ENCODE results near the gene SLC25A4.
"Not testable (repeated sequence)": the region's sequence is repeated elsewhere in the genome, so short reads cannot be mapped to it uniquely, and the experiment has no call there.

SLC25A4 gene

GRCh38 chr4:185110375-185110823 lies 32.7 kb upstream of the SLC25A4 start:
- no peak overlapping the region for H3K4me3 Mint-ChIP-seq
- DNase-seq (ENCODE audit: low spot score in 2 of 2) (no peak), ATAC-seq (ENCODE audit: low read depth) (no peak)
- H3K4me1 Mint-ChIP-seq, result no peaks in the 10 kb centered on the region
- H3K27me3 Mint-ChIP-seq, result peaks cover 10% of the 10 kb centered on the region
- no peaks in the 10 kb centered on the region for H3K36me3 Mint-ChIP-seq
- no peaks in the 10 kb centered on the region for H3K9me3 Mint-ChIP-seq
- H3K27ac Mint-ChIP-seq, result no peak overlapping the region

GRCh38 chr4:185112104-185112503 lies 31.0 kb upstream of the SLC25A4 start:
- H3K9me3 Mint-ChIP-seq, result no peaks in the 10 kb centered on the region
- no peaks in the 10 kb centered on the region for H3K4me1 Mint-ChIP-seq
- DNase-seq (ENCODE audit: low spot score in 2 of 2) (no peak), ATAC-seq (ENCODE audit: low read depth) (no peak)
- H3K36me3 Mint-ChIP-seq, result no peaks in the 10 kb centered on the region
- no peak overlapping the region for H3K4me3 Mint-ChIP-seq
- H3K27me3 Mint-ChIP-seq, result peaks cover 9% of the 10 kb centered on the region
- no peak overlapping the region for H3K27ac Mint-ChIP-seq

- Mint-ChIP-seq H3K27ac (no peak overlapping the region), H3K4me3 (no peak overlapping the region), H3K27me3 (peaks cover 9% of the 10 kb centered on the region), H3K9me3 (no peaks in the 10 kb centered on the region), H3K36me3 (no peaks in the 10 kb centered on the region), H3K4me1 (no peaks in the 10 kb centered on the region)
- ATAC-seq (ENCODE audit: low read depth) (no peak), DNase-seq (ENCODE audit: low spot score in 2 of 2) (no peak)
These were observed 29.7 kb upstream of the SLC25A4 start for GRCh38 chr4:185113340-185113739.

- no peaks in the 10 kb centered on the region for H3K36me3 Mint-ChIP-seq
- no peak overlapping the region for H3K4me3 Mint-ChIP-seq
- no peaks in the 10 kb centered on the region for H3K4me1 Mint-ChIP-seq
- ATAC-seq (ENCODE audit: low read depth), result no peak
- no peaks in the 10 kb centered on the region for H3K9me3 Mint-ChIP-seq
- H3K27me3 Mint-ChIP-seq, result peaks cover 7% of the 10 kb centered on the region
- no peak overlapping the region for H3K27ac Mint-ChIP-seq
- DNase-seq (ENCODE audit: low spot score in 2 of 2), result no peak
These were observed 27.2 kb upstream of the SLC25A4 start for GRCh38 chr4:185115827-185116232.

GRCh38 chr4:185117300-185117934 lies 25.6 kb upstream of the SLC25A4 start:
- ATAC-seq (ENCODE audit: low read depth), result no peak
- H3K27me3 Mint-ChIP-seq, result peaks cover 8% of the 10 kb centered on the region
- no peaks in the 10 kb centered on the region for H3K36me3 Mint-ChIP-seq
- H3K4me1 Mint-ChIP-seq, result no peaks in the 10 kb centered on the region
- DNase-seq (ENCODE audit: low spot score in 2 of 2), result no peak
- no peaks in the 10 kb centered on the region for H3K9me3 Mint-ChIP-seq
- H3K27ac Mint-ChIP-seq, result no peak overlapping the region
- H3K4me3 Mint-ChIP-seq, result no peak overlapping the region

- DNase-seq (ENCODE audit: low spot score in 2 of 2) (no peak), ATAC-seq (ENCODE audit: low read depth) (no peak)
- Mint-ChIP-seq H3K9me3 (no peaks in the 10 kb centered on the region), H3K27ac (no peak overlapping the region), H3K36me3 (no peaks in the 10 kb centered on the region), H3K4me3 (no peak overlapping the region), H3K4me1 (peaks cover 10% of the 10 kb centered on the region), H3K27me3 (peaks cover 8% of the 10 kb centered on the region)
These were observed 24.2 kb upstream of the SLC25A4 start for GRCh38 chr4:185118876-185119275.

GRCh38 chr4:185119467-185119866 lies 23.6 kb upstream of the SLC25A4 start:
- H3K36me3 Mint-ChIP-seq; DNase-seq (ENCODE audit: low spot score in 2 of 2); ATAC-seq (ENCODE audit: low read depth); H3K27ac Mint-ChIP-seq; H3K4me3 Mint-ChIP-seq; H3K4me1 Mint-ChIP-seq; H3K9me3 Mint-ChIP-seq; H3K27me3 Mint-ChIP-seq: not testable (repeated sequence)

GRCh38 chr4:185119927-185120630 lies 23.0 kb upstream of the SLC25A4 start:
- Mint-ChIP-seq H3K9me3 (no peaks in the 10 kb centered on the region), H3K27ac (no peak overlapping the region), H3K4me3 (no peak overlapping the region), H3K36me3 (no peaks in the 10 kb centered on the region), H3K27me3 (peaks cover 8% of the 10 kb centered on the region), H3K4me1 (peaks cover 10% of the 10 kb centered on the region)
- ATAC-seq (ENCODE audit: low read depth) (no peak), DNase-seq (ENCODE audit: low spot score in 2 of 2) (no peak)

GRCh38 chr4:185120631-185120946 lies 22.5 kb upstream of the SLC25A4 start:
- H3K4me3 Mint-ChIP-seq, result no peak overlapping the region
- H3K9me3 Mint-ChIP-seq, result no peaks in the 10 kb centered on the region
- ATAC-seq (ENCODE audit: low read depth) (no peak), DNase-seq (ENCODE audit: low spot score in 2 of 2) (no peak)
- H3K27me3 Mint-ChIP-seq, result peaks cover 7% of the 10 kb centered on the region
- H3K36me3 Mint-ChIP-seq, result no peaks in the 10 kb centered on the region
- H3K4me1 Mint-ChIP-seq, result peaks cover 10% of the 10 kb centered on the region
- no peak overlapping the region for H3K27ac Mint-ChIP-seq

GRCh38 chr4:185122681-185123345 lies 20.3 kb upstream of the SLC25A4 start:
- Mint-ChIP-seq H3K4me3 (no peak overlapping the region), H3K27me3 (peaks cover 7% of the 10 kb centered on the region), H3K27ac (no peak overlapping the region), H3K4me1 (peaks cover 10% of the 10 kb centered on the region), H3K36me3 (no peaks in the 10 kb centered on the region), H3K9me3 (no peaks in the 10 kb centered on the region)
- peak; percentile 10 for ATAC-seq (ENCODE audit: low read depth)
- DNase-seq (ENCODE audit: low spot score in 2 of 2), result no peak

GRCh38 chr4:185124006-185124405 lies 19.1 kb upstream of the SLC25A4 start:
- H3K4me1 Mint-ChIP-seq, result peaks cover 14% of the 10 kb centered on the region
- no peak overlapping the region for H3K27ac Mint-ChIP-seq
- DNase-seq (ENCODE audit: low spot score in 2 of 2) (no peak), ATAC-seq (ENCODE audit: low read depth) (no peak)
- H3K36me3 Mint-ChIP-seq, result no peaks in the 10 kb centered on the region
- H3K9me3 Mint-ChIP-seq, result no peaks in the 10 kb centered on the region
- peaks cover 8% of the 10 kb centered on the region for H3K27me3 Mint-ChIP-seq
- no peak overlapping the region for H3K4me3 Mint-ChIP-seq

- no peaks in the 10 kb centered on the region for H3K36me3 Mint-ChIP-seq
- H3K4me1 Mint-ChIP-seq, result peaks cover 15% of the 10 kb centered on the region
- H3K27me3 Mint-ChIP-seq, result peaks cover 7% of the 10 kb centered on the region
- DNase-seq (ENCODE audit: low spot score in 2 of 2) (peak in 1 of 2 donors; percentile 30), ATAC-seq (ENCODE audit: low read depth) (peak; percentile 17)
- no peak overlapping the region for H3K27ac Mint-ChIP-seq
- H3K4me3 Mint-ChIP-seq, result peak overlapping the region; percentile 76
- no peaks in the 10 kb centered on the region for H3K9me3 Mint-ChIP-seq
These were observed 15.8 kb upstream of the SLC25A4 start for GRCh38 chr4:185127021-185127925.

- DNase-seq (ENCODE audit: low spot score in 2 of 2) (peak; percentile 37 to 46), ATAC-seq (ENCODE audit: low read depth) (peak; percentile 80)
- H3K4me1 Mint-ChIP-seq, result peaks cover 6% of the 10 kb centered on the region
- H3K27ac Mint-ChIP-seq, result no peak overlapping the region
- H3K27me3 Mint-ChIP-seq, result peaks cover 7% of the 10 kb centered on the region
- no peaks in the 10 kb centered on the region for H3K9me3 Mint-ChIP-seq
- no peaks in the 10 kb centered on the region for H3K36me3 Mint-ChIP-seq
- H3K4me3 Mint-ChIP-seq, result peak overlapping the region; percentile 76
These were observed 14.6 kb upstream of the SLC25A4 start for GRCh38 chr4:185128272-185129119.
